SK-N-DZ (cell line): Measurements from ENCODE around the gene KCNJ6.
"Not testable (repeated sequence)": the region's sequence is repeated elsewhere in the genome, so short reads cannot be mapped to it uniquely, and the experiment has no call there.

Experiments
- DNase-seq: peaks from one replicate; pipeline ENCODE4 v3.0.0-alpha.2; 2015; ENCODE audit warnings: low spot score

KCNJ6 gene

DNA sequence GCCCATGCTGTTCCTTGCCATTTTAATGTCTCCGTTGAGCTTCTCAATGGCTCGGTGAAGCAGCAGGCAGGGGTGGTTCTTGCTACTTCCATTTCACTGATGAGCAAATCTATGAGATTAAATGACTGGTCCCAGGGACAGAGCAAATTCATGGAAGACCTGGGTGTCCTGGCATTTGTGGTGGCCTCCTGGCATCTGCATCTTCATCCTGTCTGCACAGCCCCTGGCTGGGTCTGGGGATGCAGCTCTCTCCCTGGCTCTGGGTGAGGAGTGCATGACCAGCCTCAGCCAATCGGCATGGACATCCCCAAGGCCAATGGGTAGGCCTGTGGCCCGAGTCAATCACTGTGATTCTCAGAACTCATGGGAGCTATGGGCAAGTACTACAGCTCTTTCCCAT is 261.7 kb downstream of the KCNJ6 start:
- no peak for DNase-seq

DNA sequence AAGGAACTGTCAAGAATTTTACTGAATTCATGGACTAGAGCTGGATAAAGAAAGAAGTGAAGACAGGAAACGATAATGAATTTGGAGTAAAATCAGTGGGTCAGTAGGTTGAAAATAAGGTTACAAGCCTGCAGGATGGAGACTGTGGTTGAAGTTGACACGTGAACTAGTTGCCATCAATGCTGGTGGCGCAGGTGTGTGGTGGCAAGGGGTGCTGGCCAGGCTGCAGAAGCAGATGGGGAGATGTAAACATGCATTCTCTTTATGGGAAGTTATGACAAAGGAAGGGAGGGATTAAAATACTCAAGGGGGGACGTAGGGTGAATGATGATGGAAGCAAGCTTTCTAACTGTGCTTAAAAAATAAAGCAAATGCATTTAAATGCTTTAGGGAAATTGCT is 263.1 kb downstream of the KCNJ6 start:
- DNase-seq: no peak

DNA sequence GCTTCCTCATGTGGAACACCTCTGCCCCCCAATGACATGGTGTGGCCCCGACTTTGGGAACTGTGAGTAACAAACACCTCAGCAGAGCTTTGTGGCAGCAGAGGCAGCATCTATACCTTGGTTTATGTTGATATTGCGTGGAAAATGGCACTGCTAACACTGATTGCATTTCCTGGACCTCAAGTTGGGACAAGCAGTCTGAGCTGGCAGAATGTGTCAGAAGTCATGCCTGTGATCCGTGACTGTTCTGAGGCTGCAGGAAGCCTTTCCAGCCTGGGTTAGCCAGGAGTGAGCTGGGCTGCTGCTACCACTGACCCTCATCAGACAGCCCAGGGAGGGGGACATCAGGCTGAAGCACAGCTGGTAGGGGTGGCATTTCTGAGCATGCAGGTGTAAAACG is 268.5 kb downstream of the KCNJ6 start:
- no peak for DNase-seq

DNA sequence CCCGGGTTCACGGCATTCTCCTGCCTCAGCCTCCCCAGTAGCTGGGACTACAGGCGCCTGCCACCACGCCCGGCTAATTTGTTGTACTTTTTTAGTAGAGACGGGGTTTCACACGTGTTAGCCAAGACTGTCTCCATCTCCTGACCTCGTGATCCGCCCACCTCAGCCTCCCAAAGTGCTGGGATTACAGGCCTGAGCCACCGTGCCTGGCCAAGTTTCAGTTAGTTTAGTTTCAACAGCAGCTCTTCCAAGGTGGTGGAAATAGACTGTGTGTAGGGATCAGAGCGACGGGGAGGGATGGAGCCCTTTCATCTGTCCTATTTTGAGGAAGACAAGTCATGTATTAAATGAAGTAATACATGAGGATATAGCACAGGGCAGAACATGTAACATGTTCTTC is 269.5 kb downstream of the KCNJ6 start:
- not testable (repeated sequence) for DNase-seq

DNA sequence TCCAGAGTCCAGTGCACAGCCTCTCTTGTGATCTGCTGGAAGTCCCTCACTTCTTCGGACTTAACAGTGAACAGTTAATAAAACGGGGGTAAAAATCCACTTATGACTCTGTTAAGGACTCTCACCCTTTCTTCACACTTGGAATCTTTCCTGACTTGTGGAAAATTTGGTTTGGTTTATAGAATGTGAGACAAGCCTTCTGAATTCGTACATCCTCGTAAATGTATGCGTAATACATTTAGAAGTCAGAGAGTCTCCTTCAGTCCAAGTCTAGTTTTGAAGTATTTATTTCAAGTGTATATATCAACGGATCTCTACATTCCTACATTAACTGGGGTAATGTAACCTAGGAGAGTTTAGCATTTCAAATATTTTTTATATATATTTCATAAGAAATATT is 270.4 kb downstream of the KCNJ6 start:
- DNase-seq: no peak

DNA sequence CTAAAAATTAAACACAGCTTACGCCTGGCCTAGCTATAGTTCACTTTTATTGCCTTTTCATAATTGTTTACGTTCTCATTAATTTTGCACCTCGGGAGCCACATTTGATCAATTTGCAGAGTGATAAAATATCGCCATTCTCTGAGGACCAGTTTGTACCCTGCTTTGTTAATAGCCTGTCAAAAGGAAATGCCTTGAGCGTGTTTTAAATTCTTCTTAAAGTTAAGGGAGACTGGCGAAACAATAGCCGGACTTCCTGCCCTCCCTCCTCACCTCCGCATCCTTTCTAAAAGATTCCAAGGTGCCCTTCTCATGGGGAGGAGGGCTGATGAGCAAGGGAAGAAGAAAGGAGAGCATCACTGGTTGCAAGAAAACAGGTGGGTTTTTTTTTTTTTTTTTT is 271.6 kb downstream of the KCNJ6 start:
- no peak for DNase-seq

DNA sequence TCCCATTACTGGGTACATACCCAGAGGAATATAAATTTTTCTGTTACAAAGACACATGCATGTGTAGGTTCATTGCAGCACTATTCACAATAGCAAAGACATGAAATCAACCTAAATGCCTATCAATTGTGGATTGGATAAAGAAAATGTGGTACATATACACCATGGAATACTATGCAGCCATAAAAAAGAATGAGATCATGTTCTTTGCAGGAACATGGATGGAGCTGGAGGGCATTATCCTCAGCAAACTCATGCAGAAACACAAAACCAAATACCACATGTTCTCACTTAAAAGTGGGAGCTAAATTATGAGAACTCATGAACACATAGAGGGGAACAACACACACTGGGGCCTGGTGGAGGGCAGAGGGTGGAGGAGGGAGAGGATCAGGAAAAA is 272.4 kb downstream of the KCNJ6 start:
- DNase-seq: not testable (repeated sequence)

DNA sequence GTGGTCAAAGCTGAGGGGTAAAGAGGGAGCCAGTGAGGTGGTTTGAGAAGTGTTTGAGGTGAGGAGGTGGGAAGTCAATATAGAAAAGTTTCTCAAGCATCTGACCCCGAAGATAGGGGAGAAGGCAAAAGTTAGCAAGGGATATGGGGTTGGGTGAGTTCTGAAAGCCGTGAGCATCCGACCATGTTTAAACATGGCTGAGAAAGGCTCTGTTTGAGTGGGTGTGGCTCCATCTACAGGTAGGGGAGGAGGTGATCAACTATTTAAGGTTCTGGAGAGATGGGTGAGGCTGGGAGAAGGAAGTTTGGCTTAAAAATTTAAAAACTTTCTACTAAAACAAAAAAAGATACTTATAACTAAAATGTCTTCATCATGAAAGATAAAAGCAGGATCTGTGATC is 273.8 kb downstream of the KCNJ6 start:
- no peak for DNase-seq

DNA sequence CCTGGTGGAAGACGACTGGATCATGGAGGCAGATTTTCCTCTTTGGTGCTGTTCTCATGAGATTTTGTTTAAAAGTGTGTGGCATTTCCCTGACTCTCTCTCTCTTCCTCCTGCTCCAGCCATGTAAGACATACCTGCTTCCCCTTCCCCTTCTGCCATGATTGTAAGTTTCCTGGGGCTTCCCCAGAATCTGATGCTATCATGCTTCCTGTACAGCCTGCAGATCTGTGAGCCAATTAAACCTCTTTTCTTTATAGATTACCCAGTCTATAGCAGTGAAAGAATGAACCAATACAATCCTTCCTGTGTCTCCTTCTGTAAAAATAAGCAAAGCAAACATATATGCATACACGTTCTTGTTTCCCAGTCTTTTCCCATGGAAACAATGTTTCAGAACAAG is 276.5 kb downstream of the KCNJ6 start:
- DNase-seq: no peak

DNA sequence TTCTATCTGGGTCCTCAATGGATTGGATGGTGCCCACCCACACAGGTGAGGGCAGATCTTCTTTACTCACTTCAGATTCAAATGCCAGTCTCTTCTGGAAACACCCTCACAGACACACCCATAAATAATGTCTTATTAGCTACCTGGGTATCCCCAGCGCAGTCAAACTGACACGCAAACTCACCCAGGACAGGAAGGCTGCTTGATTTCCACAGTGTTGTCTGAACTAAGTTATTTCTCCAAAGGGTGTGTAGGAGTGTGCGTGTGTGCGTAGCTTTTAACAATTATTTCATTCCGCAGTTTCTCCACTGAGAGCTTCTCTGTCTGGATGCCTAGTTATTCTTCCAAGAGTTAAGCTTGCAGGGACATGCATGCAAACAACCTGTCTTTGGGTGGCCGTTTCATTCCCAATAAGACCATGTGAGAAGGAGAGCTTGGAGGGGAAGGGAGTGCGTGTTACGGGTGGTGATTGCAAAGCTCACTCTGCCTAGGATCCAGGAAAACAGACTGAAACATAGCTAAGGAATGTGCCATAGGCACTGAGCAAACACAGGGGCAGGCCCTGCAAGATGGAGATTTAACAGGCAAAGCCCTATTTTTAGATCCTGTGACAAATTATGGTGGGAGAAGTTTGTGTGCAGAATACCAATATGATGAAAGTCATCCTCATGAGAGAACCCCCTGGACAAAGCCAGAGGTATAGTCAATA is 280.0 kb downstream of the KCNJ6 start:
- DNase-seq: no peak

DNA sequence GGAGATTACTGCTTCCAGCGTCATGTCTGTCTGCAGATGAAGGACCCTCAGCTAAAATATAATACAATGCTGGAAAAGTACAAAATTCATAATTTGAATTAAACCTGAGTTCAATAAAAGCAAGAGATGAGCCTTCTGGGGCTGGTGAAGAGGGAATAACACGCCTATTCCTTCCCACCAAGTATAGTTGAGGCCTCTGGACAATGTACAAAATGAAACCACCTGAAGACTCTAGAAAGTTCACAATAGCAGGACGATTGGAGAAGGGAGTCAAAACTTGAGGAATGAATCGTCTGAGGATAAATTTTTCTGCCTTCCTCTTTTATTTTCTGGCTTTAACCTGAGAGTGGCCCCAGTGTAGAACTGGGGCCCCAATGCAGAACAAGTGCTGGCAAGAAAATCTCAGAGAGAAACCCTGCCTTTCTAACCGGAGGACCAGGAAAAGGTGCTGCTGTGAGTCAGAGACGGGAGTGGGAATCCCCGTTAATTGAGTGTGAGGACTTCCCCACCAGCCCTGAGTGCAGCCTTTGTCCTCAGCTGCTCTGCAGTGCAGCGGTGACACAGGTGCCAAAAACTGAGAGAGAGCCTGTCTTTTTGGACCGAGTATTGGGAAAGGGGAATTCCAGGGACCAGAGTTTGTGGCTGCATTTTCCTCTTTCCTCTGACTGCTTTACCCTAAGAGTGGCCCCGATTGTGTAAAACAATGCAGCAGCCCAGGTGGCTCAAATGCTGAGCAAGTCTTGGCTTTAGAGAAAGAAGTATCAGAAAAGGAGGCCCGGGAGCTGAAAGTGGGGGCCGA is 284.7 kb downstream of the KCNJ6 start:
- no peak for DNase-seq

DNA sequence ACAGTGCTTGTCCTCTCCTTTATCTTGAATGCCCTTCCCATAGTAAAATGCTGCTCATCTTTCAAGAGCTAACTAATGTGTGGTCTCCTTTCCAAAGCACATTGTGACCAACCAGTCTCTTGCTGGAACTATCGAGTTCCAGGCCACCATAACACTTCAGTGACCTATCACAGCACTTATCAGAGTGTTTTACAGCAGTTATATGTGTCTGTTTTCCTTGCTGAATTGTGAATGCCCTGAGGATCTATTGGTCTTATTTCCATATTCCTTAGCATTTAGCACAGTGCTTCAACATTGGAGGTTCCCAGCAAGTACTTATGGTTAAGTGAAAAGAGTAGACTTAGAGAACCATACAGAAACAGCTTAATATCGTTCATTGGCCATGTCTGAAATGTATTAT is 285.4 kb downstream of the KCNJ6 start:
- DNase-seq: no peak

DNA sequence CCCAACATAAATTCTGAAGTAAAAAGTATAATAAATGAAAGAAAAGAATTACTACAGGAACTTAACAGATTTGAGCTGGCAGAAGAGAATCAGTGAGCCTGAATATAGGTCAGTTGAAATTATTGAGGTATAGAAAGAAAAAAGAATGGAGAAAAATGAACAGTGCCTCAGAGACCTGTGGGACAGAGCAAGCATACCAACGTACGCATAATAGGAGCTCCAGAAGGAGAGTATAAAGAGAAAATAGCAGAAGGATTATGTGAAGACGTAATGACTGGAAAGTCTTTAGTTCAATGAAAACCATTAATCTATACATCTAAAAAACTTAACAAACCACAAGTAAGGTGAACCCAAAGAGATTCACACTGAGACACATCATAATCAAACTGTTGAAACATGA is 287.9 kb downstream of the KCNJ6 start:
- no peak for DNase-seq

DNA sequence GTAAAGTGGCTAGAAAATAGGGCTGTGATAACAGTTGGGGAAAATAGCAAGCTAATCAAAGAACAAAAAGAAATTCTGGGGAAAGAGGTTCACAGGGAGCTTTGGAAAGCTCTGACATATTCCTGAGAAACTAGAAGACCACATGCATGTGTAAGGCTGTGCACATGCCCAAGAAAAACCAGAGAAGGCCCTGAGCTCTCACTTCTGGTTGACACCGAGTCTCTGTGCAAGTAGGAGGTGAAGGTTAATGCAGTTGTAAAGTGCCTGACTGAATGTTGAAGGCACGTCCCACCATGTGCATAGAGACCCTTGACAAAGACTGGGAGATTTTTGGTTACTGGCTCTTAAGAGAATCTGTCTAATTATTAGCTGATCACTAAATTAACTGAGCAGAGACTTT is 288.7 kb downstream of the KCNJ6 start:
- no peak for DNase-seq

DNA sequence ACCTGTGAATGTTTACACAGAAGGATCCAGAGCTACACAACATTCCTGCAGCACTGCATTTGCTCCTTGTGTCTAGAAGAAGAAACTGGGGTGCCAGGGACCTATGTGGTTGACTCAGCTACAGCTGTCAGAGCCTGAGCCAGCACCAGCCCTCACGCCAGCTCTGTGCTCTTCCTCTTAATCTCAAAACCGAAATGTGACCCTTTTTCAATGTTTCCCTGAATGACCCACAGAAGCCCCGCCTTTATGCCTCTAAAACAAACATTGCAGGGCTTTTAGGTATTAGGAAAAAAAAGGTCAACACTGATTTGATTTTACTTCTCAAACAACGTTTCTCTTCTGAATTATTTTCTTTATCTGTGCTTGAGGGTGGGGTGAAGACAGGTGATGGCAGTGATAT is 289.2 kb downstream of the KCNJ6 start:
- no peak for DNase-seq

DNA sequence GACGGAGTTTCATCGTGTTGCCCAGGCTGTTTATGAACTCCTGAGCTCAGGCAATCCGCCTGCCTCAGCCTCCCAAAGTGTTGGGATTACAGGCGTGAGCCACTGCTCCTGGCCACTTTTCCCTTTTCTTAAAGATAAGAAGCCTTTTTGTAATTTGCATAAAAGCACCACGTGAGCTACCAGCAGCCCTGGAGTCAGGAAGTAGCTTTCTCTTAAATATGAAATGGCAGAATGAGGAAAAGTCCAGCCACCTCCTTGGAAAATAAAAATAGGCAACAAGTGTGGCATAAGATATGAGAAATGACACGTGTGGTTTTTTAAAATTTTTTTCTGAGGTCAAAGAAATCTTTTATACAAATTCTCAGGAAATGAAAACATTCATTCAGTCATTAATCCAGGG is 289.9 kb downstream of the KCNJ6 start:
- no peak for DNase-seq

DNA sequence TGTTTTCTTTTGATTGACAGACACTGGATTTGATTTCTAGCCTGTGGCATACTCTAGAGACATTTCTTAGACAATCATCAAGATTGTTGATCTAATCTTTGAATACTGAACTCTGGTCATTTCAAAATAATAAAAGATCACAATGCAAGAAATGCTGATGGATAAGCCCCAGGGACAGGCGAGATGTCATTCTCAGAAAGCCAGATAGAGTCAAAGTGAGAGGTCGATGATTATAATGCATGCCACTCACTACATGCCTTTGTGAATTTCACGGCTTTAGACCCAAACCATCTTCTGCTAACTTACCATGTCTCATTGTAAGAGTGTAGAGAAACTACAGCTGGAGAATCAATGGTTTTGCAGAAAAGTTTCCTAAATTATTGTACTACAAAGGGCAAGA is 292.6 kb downstream of the KCNJ6 start:
- no peak for DNase-seq

DNA sequence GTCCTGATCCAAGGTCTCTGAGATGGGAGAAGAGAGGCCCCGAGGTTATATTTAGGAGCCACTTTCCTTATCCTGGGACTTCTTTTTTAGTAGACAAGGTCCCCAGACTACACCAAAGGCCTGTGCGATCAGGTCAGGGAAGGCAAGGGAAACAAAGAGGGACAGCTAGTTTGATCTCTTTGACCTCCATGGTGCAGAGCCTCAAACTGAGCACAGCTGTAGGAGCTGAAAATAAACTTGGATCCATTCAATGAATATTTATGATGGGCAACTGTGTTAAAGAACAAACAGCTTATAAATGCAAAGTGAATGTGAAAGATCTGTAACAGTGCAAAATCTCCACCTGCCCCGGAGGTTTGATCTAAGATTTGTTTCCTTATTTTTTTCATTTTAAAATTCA is 293.1 kb downstream of the KCNJ6 start:
- no peak for DNase-seq

DNA sequence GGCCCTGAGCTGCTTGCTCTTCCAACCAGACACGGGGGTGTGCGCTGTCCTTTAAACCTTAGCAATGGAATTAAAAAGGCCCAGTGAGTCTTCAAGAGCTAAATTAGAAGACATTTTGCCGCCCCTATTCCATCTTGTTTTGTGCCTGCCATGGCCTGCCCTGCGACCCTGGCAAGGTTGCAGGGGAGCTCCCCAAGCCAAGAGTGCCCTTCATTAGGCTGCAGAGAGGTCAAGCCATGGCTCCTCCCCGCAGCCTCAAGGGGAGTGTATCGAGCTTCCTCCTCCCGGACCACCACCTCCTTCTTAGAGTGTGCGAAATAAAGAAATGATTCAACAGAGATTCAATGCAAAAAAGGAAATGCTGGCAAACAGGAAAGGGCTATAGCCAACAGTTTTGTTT is 293.5 kb downstream of the KCNJ6 start:
- no peak for DNase-seq

DNA sequence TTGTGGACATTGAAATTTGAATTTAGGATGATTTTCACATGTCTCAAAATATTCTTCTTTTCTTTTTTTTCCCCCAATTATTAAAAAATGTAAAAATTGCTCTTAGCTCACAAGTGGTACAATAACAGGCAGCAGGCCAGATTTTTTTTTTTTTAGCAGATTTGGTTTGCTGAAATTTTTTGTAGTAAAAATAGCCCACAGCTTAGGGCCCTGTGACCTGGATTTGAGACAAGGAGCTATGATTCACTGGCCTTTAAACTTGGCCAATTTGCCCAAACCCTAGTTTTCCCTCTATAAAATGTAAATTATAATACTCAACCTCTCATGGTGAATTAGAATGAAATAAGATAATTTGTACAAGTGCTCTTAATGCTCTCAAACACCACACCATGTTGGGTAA is 295.9 kb downstream of the KCNJ6 start:
- no peak for DNase-seq

DNA sequence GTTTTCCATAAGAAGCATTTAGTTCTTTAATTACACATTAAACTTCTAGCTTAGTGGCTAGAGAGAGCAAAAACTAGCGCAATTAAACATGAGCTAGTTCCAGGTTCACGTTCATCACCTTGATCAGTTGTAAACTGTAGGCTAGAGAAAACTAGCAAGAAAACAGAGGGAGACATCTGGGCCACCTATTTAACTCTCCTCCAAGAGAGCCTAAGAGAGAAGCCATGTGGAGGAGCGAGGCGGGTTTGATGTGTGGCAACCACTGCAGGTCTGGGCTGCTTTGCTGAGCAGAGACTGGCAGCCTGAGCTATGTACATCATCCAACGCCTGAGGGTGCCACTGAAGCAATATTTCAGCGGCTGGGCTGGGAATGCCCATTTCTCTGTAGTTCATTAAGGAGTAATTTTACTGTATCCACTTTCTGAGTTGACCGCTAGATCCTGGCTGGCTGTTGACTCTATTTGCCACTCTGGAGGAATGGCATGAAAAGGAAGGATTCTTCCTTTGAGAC is 296.7 kb downstream of the KCNJ6 start:
- DNase-seq: no peak

DNA sequence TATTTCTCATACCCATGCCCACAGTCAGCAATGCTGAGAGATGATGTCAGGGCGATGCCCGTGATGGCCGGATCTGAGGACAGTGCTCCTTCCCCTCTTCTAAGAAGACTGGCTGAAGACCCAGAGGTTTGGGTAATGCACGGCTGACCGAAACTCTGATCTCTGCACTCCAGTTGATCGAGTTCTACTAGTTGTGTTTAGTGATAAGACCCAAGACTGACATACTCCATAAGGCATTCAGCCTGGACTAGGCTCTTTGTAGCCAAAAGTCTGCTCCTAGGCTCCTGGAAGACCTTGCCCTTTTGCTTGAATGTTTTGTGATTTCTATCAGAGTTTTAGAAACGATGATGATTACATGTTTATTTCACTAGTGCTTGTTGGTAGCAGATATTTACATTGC is 298.2 kb downstream of the KCNJ6 start:
- DNase-seq: no peak

DNA sequence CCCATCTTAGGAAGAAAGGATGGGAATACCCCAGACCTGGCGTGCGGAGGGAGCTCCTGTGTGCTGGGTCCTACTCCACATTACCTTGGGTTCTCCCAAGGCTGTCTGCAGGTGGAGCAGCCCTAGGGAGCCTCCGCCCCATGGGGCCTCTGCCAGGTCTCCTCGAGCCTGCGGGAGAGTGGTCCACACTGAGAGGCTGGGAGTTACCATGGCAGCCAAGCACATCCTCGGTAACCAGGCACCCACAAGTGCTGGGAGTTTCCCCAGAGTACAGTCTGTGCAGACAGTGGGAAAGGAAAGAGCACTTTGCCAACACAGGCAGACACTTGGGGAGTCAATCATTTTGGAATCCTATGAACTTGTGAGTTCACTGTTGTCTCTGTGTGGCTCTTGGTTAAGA is 300.3 kb downstream of the KCNJ6 start:
- no peak for DNase-seq
